ENCODE data around the gene PRMT1. TPM values are rescaled to one million over a fixed set of nuclear protein-coding genes. Genes with fewer than 3 reads are reported as not detected.

The PRMT1 gene
- polyA plus RNA-seq, 1 of the 3 experiments (the other 2 are of a cell fraction), result 789 TPM

GRCh38 chr19:49696865-49697264, 19.8 kb downstream of the PRMT1 start:
- WGBS (ENCODE audit: low lambda C conversion rate), result 88% methylated on average over 7 of the region's 7 CpGs
- ChIA-PET CTCF (no interaction called here), POLR2A (no interaction called here)
- Histone ChIP-seq H3K9me2 (no peaks in the 10 kb centered on the region), H2AFZ (ENCODE audit: low read depth) (no peak overlapping the region), H3K4me1 (ENCODE audit: control insufficient read depth in 1 of 2, insufficient read depth in 2 of 2, low read depth in 1 of 2, low read length in 1 of 2) (peaks cover 0 to 10% of the 10 kb centered on the region in 2 experiments; a peak in 1 of 4 replicates), H3K9ac (no peak overlapping the region), H3F3A (replicated peaks; ENCODE audit: insufficient read depth) (peaks cover 4% of the 10 kb centered on the region), H3K4me3 (ENCODE audit: low read depth in 2 of 2, low read length in 1 of 2) (no peak overlapping the region), H4K20me1 (ENCODE audit: insufficient read depth) (no peaks in the 10 kb centered on the region), H3K79me2 (ENCODE audit: insufficient read depth) (peaks cover 18% of the 10 kb centered on the region; the same call in 1 of the 2 replicates), H3K36me3 (replicated peaks in 1 of 2; ENCODE audit: control insufficient read depth in 1 of 2, insufficient read depth in 2 of 2, low read length in 1 of 2) (peaks cover 10 to 29% of the 10 kb centered on the region in 2 experiments), H3K27me3 (ENCODE audit: insufficient read depth) (no peaks in the 10 kb centered on the region), H3K9me3 (no peaks in the 10 kb centered on the region), H3K27ac (ENCODE audit: low read depth in 2 of 2, low read length in 1 of 2) (no peak overlapping the region), H3K4me2 (no peak overlapping the region)
- TF ChIP-seq ELF1 (IDR thresholded peaks at IDR 0.05), result no peak
- no peak for TF ChIP-seq USF1 (IDR thresholded peaks at IDR 0.05; ENCODE audit: borderline replicate concordance, low read depth)
- no peak for TF ChIP-seq FOXJ3 (CRISPR knock-in tag; IDR thresholded peaks at IDR 0.05)
- TF ChIP-seq NFIC (IDR thresholded peaks at IDR 0.05; ENCODE audit: borderline replicate concordance), result no peak
- TF ChIP-seq TCF12 (IDR thresholded peaks at IDR 0.05), result no peak
- no peak for TF ChIP-seq TEAD4 (IDR thresholded peaks at IDR 0.05; ENCODE audit: borderline replicate concordance, insufficient read depth)
- TF ChIP-seq USF2 (IDR thresholded peaks at IDR 0.05; ENCODE audit: borderline replicate concordance, low read depth, low read length), result no peak
- DNase-seq, result no peak

- no peak for TF ChIP-seq POLR2AphosphoS5 (IDR thresholded peaks at IDR 0.05; ENCODE audit: low read depth, low read length)
- TF ChIP-seq NRF1 (IDR thresholded peaks at IDR 0.05; ENCODE audit: low read depth, low read length), result no peak
- no peak for TF ChIP-seq CHD2 (IDR thresholded peaks at IDR 0.05; ENCODE audit: low read length, partially characterized antibody)
- no peak for TF ChIP-seq SIN3A (IDR thresholded peaks at IDR 0.05; ENCODE audit: borderline replicate concordance, low read depth, low read length)
- no peak for TF ChIP-seq RCOR1 (IDR thresholded peaks at IDR 0.05; ENCODE audit: low read length)
- Histone ChIP-seq H3K9ac (no peak overlapping the region), H2AFZ (ENCODE audit: low read depth) (no peak overlapping the region), H3K27me3 (ENCODE audit: insufficient read depth) (no peaks in the 10 kb centered on the region), H3K79me2 (ENCODE audit: insufficient read depth) (no peaks in the 10 kb centered on the region), H3K36me3 (replicated peaks in 1 of 2; ENCODE audit: control insufficient read depth in 1 of 2, insufficient read depth in 2 of 2, low read length in 1 of 2) (peaks cover 6 to 28% of the 10 kb centered on the region in 2 experiments), H3F3A (replicated peaks; ENCODE audit: insufficient read depth) (no peaks in the 10 kb centered on the region), H3K9me3 (no peaks in the 10 kb centered on the region), H4K20me1 (ENCODE audit: insufficient read depth) (no peaks in the 10 kb centered on the region), H3K4me1 (ENCODE audit: control insufficient read depth in 1 of 2, insufficient read depth in 2 of 2, low read depth in 1 of 2, low read length in 1 of 2) (no peaks in the 10 kb centered on the region), H3K27ac (ENCODE audit: low read depth in 2 of 2, low read length in 1 of 2) (no peak overlapping the region), H3K4me3 (ENCODE audit: low read depth in 2 of 2, low read length in 1 of 2) (no peak overlapping the region), H3K4me2 (no peak overlapping the region), H3K9me2 (no peaks in the 10 kb centered on the region)
- ChIA-PET CTCF (interaction anchor here (0.9 to 2.4 kb wide), 3 partner anchors 10 to 21 kb away, joined by 3 to 8 read pairs (median 4); partner anchors contain the start of gene ADM5), POLR2A (interaction anchor here (1.4 kb wide), 1 partner anchor 13 kb away, joined by 3 read pairs; no protein-coding TSS in a partner anchor)
- 93% methylated on average over 5 of the region's 5 CpGs for WGBS (ENCODE audit: low lambda C conversion rate)
- no peak for DNase-seq
These were observed 22.3 kb downstream of the PRMT1 start for GRCh38 chr19:49699364-49699763.

Data from SK-N-SH (cell line).